Mesenchymal stem cell (in vitro differentiated cells and primary cell): ENCODE measurements around the gene SNX33.
"Not testable (repeated sequence)": the region's sequence is repeated elsewhere in the genome, so short reads cannot be mapped to it uniquely, and the experiment has no call there.

Experiments used
- DNase-seq: peaks from one replicate; pipeline ENCODE4 v3.0.0-alpha.2; 2013
- H2AFZ ChIP-seq: one replicate; pipeline ENCODE4 v1.6.1; 2013; ENCODE audit warnings: low read depth, mild to moderate bottlenecking, control low read depth, inconsistent platforms, low read length, moderate library complexity
- H2AK5ac ChIP-seq: 2 replicates; pipeline ENCODE4 v1.6.1; 2013; ENCODE audit warnings: low read length, moderate library complexity, mild to moderate bottlenecking, inconsistent platforms; ENCODE audit not compliant: severe bottlenecking
- H2BK120ac ChIP-seq: one replicate; pipeline ENCODE4 v1.6.1; 2013; ENCODE audit warnings: low read depth, mild to moderate bottlenecking, inconsistent platforms, low read length, moderate library complexity
- H2BK12ac ChIP-seq, 2 experiments: one replicate each; pipeline ENCODE4 v1.6.1; 2013; ENCODE audit warnings: inconsistent platforms in 2 of 2, low read length in 2 of 2, mild to moderate bottlenecking in 2 of 2, moderate library complexity in 2 of 2, control low read depth in 1 of 2
- H2BK15ac ChIP-seq: one replicate; pipeline ENCODE4 v1.6.1; 2013; ENCODE audit warnings: mild to moderate bottlenecking, low read depth, inconsistent platforms; ENCODE audit not compliant: poor library complexity, severe bottlenecking
- H2BK5ac ChIP-seq: 2 replicates; pipeline ENCODE4 v1.6.1; 2013; ENCODE audit warnings: low read depth, mild to moderate bottlenecking, low read length, control low read depth, inconsistent platforms; ENCODE audit not compliant: poor library complexity, severe bottlenecking
- H3K14ac ChIP-seq, 2 experiments: one replicate each; pipeline ENCODE4 v1.6.1; 2013; ENCODE audit warnings: inconsistent platforms in 2 of 2, low read length in 2 of 2, control low read depth in 1 of 2, mild to moderate bottlenecking in 1 of 2, moderate library complexity in 1 of 2
- H3K18ac ChIP-seq, 2 experiments: one replicate each; pipeline ENCODE4 v1.6.1; 2013; ENCODE audit warnings: inconsistent platforms in 2 of 2, low read length in 2 of 2, control low read depth in 1 of 2, low read depth in 1 of 2, mild to moderate bottlenecking in 1 of 2
- H3K23ac ChIP-seq, 2 experiments: one replicate each; pipeline ENCODE4 v1.6.1; 2013; ENCODE audit warnings: inconsistent platforms in 2 of 2, low read length in 2 of 2, mild to moderate bottlenecking in 2 of 2, moderate library complexity in 2 of 2, control low read depth in 1 of 2
- H3K27ac ChIP-seq: 2 replicates; pipeline ENCODE4 v1.5.1; 2013; ENCODE audit warnings: mild to moderate bottlenecking, moderate library complexity, low read length, control low read depth, inconsistent platforms; ENCODE audit not compliant: poor library complexity, severe bottlenecking
- H3K27me3 ChIP-seq, 2 experiments: 2 replicates each; pipeline versions ENCODE4 v1.6.1 to v1.7.0; 2013; ENCODE audit warnings: low read length in 2 of 2, mild to moderate bottlenecking in 2 of 2, moderate library complexity in 2 of 2, control low read depth in 1 of 2, inconsistent platforms in 1 of 2; ENCODE audit not compliant: control insufficient read depth in 1 of 2, insufficient read depth in 1 of 2
- H3K36me3 ChIP-seq, 2 experiments: 2 replicates each; pipeline versions ENCODE4 v1.6.1 to v1.7.0; 2013; ENCODE audit warnings: low read length in 2 of 2, control low read depth in 1 of 2, inconsistent platforms in 1 of 2, low read depth in 1 of 2, mild to moderate bottlenecking in 1 of 2; ENCODE audit not compliant: insufficient read depth in 2 of 2, control insufficient read depth in 1 of 2
- H3K4ac ChIP-seq, 2 experiments: one replicate each; pipeline ENCODE4 v1.6.1; 2013; ENCODE audit warnings: inconsistent platforms in 2 of 2, low read length in 2 of 2, mild to moderate bottlenecking in 2 of 2, moderate library complexity in 2 of 2, control low read depth in 1 of 2, low read depth in 1 of 2
- H3K4me1 ChIP-seq: 2 replicates; pipeline ENCODE4 v1.6.1; 2013; ENCODE audit warnings: low read depth, low read length, control low read depth; ENCODE audit not compliant: control insufficient read depth, insufficient read depth
- H3K4me2 ChIP-seq: 2 replicates; pipeline ENCODE4 v1.6.1; 2013; ENCODE audit warnings: low read length, mild to moderate bottlenecking, inconsistent platforms; ENCODE audit not compliant: poor library complexity, severe bottlenecking
- H3K4me3 ChIP-seq, 2 experiments: 2 replicates each; pipeline versions ENCODE4 v1.5.1 to v1.7.0; 2013; ENCODE audit warnings: low read length in 2 of 2, mild to moderate bottlenecking in 2 of 2, control low read depth in 1 of 2, low read depth in 1 of 2; ENCODE audit not compliant: insufficient read depth in 1 of 2
- H3K79me1 ChIP-seq: replicated peaks from 2 replicates; pipeline ENCODE4 v1.6.1; 2013; ENCODE audit warnings: mild to moderate bottlenecking, control low read depth, low read length, inconsistent platforms; ENCODE audit not compliant: poor library complexity, severe bottlenecking
- H3K9ac ChIP-seq: 2 replicates; pipeline ENCODE4 v1.7.0; 2013; ENCODE audit warnings: mild to moderate bottlenecking, low read length, moderate library complexity
- H3K9me3 ChIP-seq: 2 replicates; pipeline ENCODE4 v1.7.0; 2013; ENCODE audit warnings: mild to moderate bottlenecking, low read length; ENCODE audit not compliant: control insufficient read depth
- H4K8ac ChIP-seq: one replicate; pipeline ENCODE4 v1.6.1; 2013; ENCODE audit warnings: inconsistent platforms, mild to moderate bottlenecking, low read length, moderate library complexity
- H4K91ac ChIP-seq: one replicate; pipeline ENCODE4 v1.6.1; 2013; ENCODE audit warnings: mild to moderate bottlenecking, low read length, inconsistent platforms
- WGBS: methylation state at CpG from one replicate; pipeline ENCODE4 v1.1.7; 2013; ENCODE audit warnings: mixed read lengths; 5-methylcytosine and 5-hydroxymethylcytosine counted together

SNX33 gene

DNA sequence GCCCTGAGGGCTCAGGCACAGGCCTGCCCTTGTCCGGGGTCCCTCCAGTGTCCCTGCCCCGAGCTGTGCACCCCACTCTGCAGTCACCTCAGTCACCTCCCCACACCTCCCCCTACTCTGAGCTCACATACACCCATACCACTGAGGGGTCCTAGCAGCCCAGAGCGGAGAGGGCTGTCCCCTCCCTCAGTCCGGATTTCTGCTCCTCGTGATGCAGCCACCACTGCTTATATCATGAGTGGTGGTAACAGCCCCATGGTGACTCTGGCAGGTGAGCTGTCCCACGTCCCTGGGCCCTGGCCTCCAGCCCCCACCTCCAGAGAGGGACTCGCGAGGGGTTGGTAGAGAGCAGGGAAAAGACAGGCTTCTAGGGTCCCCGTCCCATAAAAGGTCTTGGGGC is 56.9 kb downstream of the SNX33 start:
- H2AK5ac ChIP-seq = no peak overlapping the region
- H3K4me3 ChIP-seq = no peak overlapping the region
- H2BK15ac ChIP-seq = peak overlapping the region; percentile 68
- no peaks in the 10 kb centered on the region for H3K36me3 ChIP-seq
- peak overlapping the region; percentile 51 for H3K9ac ChIP-seq
- H2AFZ ChIP-seq = no peak overlapping the region
- H2BK5ac ChIP-seq = no peak overlapping the region
- H3K18ac ChIP-seq = peak overlapping the region; percentile 42 to 62
- peak overlapping the region; percentile 79 for H4K91ac ChIP-seq
- DNase-seq = no peak
- no peaks in the 10 kb centered on the region for H3K9me3 ChIP-seq
- H3K27ac ChIP-seq = no peak overlapping the region
- H3K23ac ChIP-seq = no peak overlapping the region
- no peak overlapping the region for H3K4me2 ChIP-seq
- 98% methylated on average over 7 of the region's 9 CpGs for WGBS
- H3K27me3 ChIP-seq = no peaks in the 10 kb centered on the region
- H3K14ac ChIP-seq = peak overlapping the region in 1 of 2 experiments; percentile 70
- peaks cover 7% of the 10 kb centered on the region for H3K79me1 ChIP-seq
- peak overlapping the region; percentile 42 to 84 for H2BK12ac ChIP-seq
- peaks cover 27% of the 10 kb centered on the region for H3K4me1 ChIP-seq
- H2BK120ac ChIP-seq = no peak overlapping the region
- H3K4ac ChIP-seq = no peak overlapping the region
- no peak overlapping the region for H4K8ac ChIP-seq

DNA sequence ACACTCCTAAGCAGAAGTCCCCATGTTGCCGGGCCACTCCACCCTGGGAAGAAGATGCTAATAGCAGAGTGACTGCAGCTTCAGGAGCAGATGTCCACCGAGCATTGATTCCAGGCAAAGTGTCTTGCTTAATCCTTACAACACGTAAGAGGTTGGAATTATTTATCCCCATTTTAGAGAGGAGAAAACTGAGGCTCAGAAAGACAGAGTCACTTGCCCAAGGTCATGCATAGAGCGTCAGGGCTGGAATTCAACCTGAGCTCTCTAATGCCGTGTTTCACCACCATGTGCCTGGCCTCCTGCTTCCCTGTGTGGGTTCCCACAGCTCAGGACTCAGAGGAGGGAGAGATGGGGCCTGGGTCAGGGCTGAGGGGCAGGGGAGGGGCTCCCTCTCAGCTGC is 57.7 kb downstream of the SNX33 start:
- not testable (repeated sequence) for H3K4ac ChIP-seq, H3K27me3 ChIP-seq, H3K9me3 ChIP-seq, H3K4me2 ChIP-seq, H3K23ac ChIP-seq, H2BK12ac ChIP-seq, H3K9ac ChIP-seq, H3K27ac ChIP-seq, H2AK5ac ChIP-seq, H2BK5ac ChIP-seq, H3K36me3 ChIP-seq, H2BK15ac ChIP-seq, H3K14ac ChIP-seq, DNase-seq, H2BK120ac ChIP-seq, H2AFZ ChIP-seq, H3K4me3 ChIP-seq, H4K8ac ChIP-seq, H3K79me1 ChIP-seq
- H3K18ac ChIP-seq = peak overlapping the region in 1 of 2 experiments; percentile 76
- H3K4me1 ChIP-seq = peaks cover 25% of the 10 kb centered on the region
- H4K91ac ChIP-seq = peak overlapping the region; percentile 20
- 86% methylated on average over 5 of the region's 5 CpGs for WGBS

DNA sequence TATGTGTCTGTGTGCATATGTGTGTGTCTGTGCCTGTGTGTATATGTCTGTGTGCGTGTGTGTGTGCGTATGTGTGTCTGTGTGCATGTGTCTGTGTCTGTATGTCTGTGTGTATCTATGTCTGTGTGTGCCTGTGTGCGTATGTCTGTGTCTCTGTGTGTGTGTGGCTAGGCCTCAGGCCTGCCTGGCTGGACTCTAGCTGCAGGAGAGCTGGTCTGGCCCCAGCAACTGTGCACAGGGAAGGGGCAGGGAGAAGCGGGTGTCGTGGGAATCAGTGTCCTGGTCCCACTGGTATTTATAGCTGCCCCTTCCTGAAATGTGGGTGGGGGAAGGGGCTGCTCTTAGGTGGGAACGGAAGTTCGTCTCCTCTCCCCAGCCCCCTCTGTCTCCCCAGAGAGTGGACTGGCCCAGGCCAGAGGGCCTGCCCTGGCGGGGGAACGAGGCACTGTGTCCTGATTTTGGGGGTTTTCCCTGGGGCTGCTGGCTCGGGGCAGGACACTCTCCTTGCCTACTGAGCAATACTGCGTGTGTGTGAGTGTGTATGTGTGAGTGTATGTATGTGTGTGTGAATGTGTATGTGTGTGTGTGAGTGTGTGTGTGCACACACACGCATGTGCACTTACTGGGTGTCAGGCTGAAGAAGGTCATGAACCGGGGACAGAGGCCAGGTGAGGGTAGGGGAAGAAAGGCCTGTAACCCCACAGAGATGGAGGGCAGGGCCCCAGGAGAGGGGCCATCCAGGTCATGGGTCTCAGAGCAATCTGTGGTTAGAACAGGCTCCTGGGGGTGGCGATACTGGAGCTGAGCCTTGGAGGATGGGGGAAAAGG is 58.4 kb downstream of the SNX33 start:
- Histone ChIP-seq H3K4me2 (no peak overlapping the region), H2BK120ac (no peak overlapping the region), H3K27me3 (no peaks in the 10 kb centered on the region), H2BK5ac (no peak overlapping the region), H3K4ac (peak overlapping the region in 1 of 2 experiments; percentile 55), H3K36me3 (no peaks in the 10 kb centered on the region), H2AFZ (no peak overlapping the region), H2BK12ac (peak overlapping the region; percentile 69 to 95), H3K4me3 (no peak overlapping the region), H4K8ac (peak overlapping the region; percentile 16), H3K27ac (no peak overlapping the region), H3K9ac (no peak overlapping the region), H3K14ac (peak overlapping the region in 1 of 2 experiments; percentile 92), H2BK15ac (no peak overlapping the region), H3K9me3 (no peaks in the 10 kb centered on the region), H3K4me1 (peaks cover 26% of the 10 kb centered on the region), H3K18ac (peak overlapping the region; percentile 6 to 76), H2AK5ac (peak overlapping the region; percentile 60), H3K23ac (peak overlapping the region in 1 of 2 experiments; percentile 85), H3K79me1 (peaks cover 5% of the 10 kb centered on the region), H4K91ac (peak overlapping the region; percentile 20)
- WGBS = 66% methylated on average over 9 of the region's 14 CpGs
- DNase-seq = peak; percentile 62

DNA sequence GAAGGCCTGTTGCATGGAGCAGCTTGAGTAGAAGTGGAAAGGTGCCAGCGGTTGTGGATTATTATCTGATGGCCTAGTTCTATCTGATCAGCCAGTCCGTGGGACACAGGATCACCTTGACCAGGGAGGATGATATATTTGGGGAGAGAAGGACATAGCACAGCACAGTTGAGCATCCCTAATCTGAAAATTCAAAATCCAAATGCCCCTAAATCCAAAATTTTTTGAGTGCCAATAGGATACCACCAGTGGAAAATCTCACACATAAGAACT is 58.9 kb downstream of the SNX33 start:
- Histone ChIP-seq H3K4me2 (no peak overlapping the region), H2BK120ac (no peak overlapping the region), H3K18ac (no peak overlapping the region), H2BK5ac (no peak overlapping the region), H4K91ac (no peak overlapping the region), H3K9ac (no peak overlapping the region), H3K79me1 (peaks cover 5% of the 10 kb centered on the region), H4K8ac (no peak overlapping the region), H3K27ac (no peak overlapping the region), H3K4me1 (peaks cover 26% of the 10 kb centered on the region), H3K4me3 (no peak overlapping the region), H3K36me3 (no peaks in the 10 kb centered on the region), H3K9me3 (no peaks in the 10 kb centered on the region), H2BK12ac (no peak overlapping the region), H2BK15ac (no peak overlapping the region), H3K27me3 (no peaks in the 10 kb centered on the region), H3K14ac (no peak overlapping the region), H2AFZ (no peak overlapping the region), H3K23ac (no peak overlapping the region), H2AK5ac (no peak overlapping the region), H3K4ac (no peak overlapping the region)
- no peak for DNase-seq
- 83% methylated on average over 2 of the region's 2 CpGs for WGBS
